Activated CD4-positive, alpha-beta T cell treated with anti-CD3 and anti-CD28 coated beads for 4 hours (primary cell): ENCODE measurements around the gene METTL3.

Experiments used
- DNase-seq, 2 donors: peaks; one replicate each; pipeline ENCODE4 v3.0.0-alpha.2; 2020

METTL3 gene

GRCh38 chr14:21525962-21526671 lies 15.0 kb upstream of the METTL3 start, which contains the start of gene SALL2:
Gene SALL2 (minus strand): TSS chr14:21526346. CDS start chr14:21526127, 219 bp downstream.
- DNase-seq, result peak; percentile 71 to 72

GRCh38 chr14:21525571-21525961 lies 14.4 kb upstream of the METTL3 start:
- no peak for DNase-seq

- no peak for DNase-seq
Observed at GRCh38 chr14:21524575-21525490, 13.7 kb upstream of the METTL3 start.

GRCh38 chr14:21523203-21523602 lies 12.1 kb upstream of the METTL3 start:
- no peak for DNase-seq

- DNase-seq, result no peak
Observed at GRCh38 chr14:21521501-21521900, 10.4 kb upstream of the METTL3 start.

- DNase-seq, result no peak
Observed at GRCh38 chr14:21520767-21521166, 9.6 kb upstream of the METTL3 start.

- no peak for DNase-seq
Observed at GRCh38 chr14:21518725-21519124, 7.6 kb upstream of the METTL3 start.

- no peak for DNase-seq
Observed at GRCh38 chr14:21514341-21514740, 3.2 kb upstream of the METTL3 start.

GRCh38 chr14:21509432-21510143 lies 1.6 kb downstream of the METTL3 start:
- DNase-seq, result no peak

- no peak for DNase-seq
Observed at GRCh38 chr14:21506557-21506956, 4.6 kb downstream of the METTL3 start.

- DNase-seq, result no peak
Observed at GRCh38 chr14:21505012-21505553, 6.1 kb downstream of the METTL3 start.

GRCh38 chr14:21503376-21503775 lies 7.8 kb downstream of the METTL3 start:
- DNase-seq, result no peak

GRCh38 chr14:21501568-21501967 lies 9.6 kb downstream of the METTL3 start:
- DNase-seq, result no peak

GRCh38 chr14:21498540-21499526 lies 12.3 kb downstream of the METTL3 start:
- peak; percentile 31 to 46 for DNase-seq

- DNase-seq, result no peak
Observed at GRCh38 chr14:21496453-21496852, 14.7 kb downstream of the METTL3 start.

- no peak for DNase-seq
Observed at GRCh38 chr14:21494902-21495762, 16.0 kb downstream of the METTL3 start.

- DNase-seq, result no peak
Observed at GRCh38 chr14:21486640-21487087, 24.5 kb downstream of the METTL3 start.

- DNase-seq, result peak; percentile 92 to 93
Observed at GRCh38 chr14:21476925-21477681, 34.0 kb downstream of the METTL3 start, which contains the start of the genes RAB2B and TOX4. Gene RAB2B (minus strand): TSS chr14:21476959. CDS start chr14:21476872, 87 bp downstream. Gene TOX4 (plus strand): TSS chr14:21477195. CDS start chr14:21477279, 84 bp downstream.

GRCh38 chr14:21476523-21476924 lies 34.6 kb downstream of the METTL3 start:
- DNase-seq, result peak; percentile 82 to 85
